Measurements from ENCODE around the gene VPS39. TPM values are rescaled to one million over a fixed set of nuclear protein-coding genes. Genes with fewer than 3 reads are reported as not detected.

VPS39 gene
- total and polyA plus RNA-seq, 9 of the 15 experiments (the other 6 are each of a cell fraction or from before 2014, with no cell fraction given): 3.2 to 37.3 (median 21.8) TPM

GRCh38 chr15:42163291-42163690, 44.8 kb downstream of the VPS39 start:
- Histone ChIP-seq H3K4me1 (replicated peaks in 1 of 2; ENCODE audit: control insufficient read depth in 2 of 2, insufficient read depth in 2 of 2, low read length in 2 of 2) (peaks cover 6 to 7% of the 10 kb centered on the region in 2 experiments; a peak in 4 of 5 replicates), H3K4me3 (no peak overlapping the region), H3K9me1 (ENCODE audit: control insufficient read depth, insufficient read depth, low read length) (peaks cover 5% of the 10 kb centered on the region), H4K20me1 (replicated peaks; ENCODE audit: control insufficient read depth, insufficient read depth, low read length) (no peaks in the 10 kb centered on the region), H3K4me2 (ENCODE audit: insufficient read depth, low read length) (no peak overlapping the region), H3K36me3 (ENCODE audit: control insufficient read depth, insufficient read depth, low read length) (peaks cover 93% of the 10 kb centered on the region), H3K27ac (ENCODE audit: extremely low read depth, low read depth, low read length) (no peak overlapping the region), H3K9me3 (replicated peaks; ENCODE audit: control insufficient read depth, insufficient read depth, low read depth, low read length) (no peaks in the 10 kb centered on the region), H3K9ac (ENCODE audit: insufficient read depth in 1 of 2, low read depth in 2 of 2, low read length in 2 of 2) (no peak overlapping the region), H3K27me3 (ENCODE audit: control insufficient read depth in 2 of 2, insufficient read depth in 2 of 2, low read length in 2 of 2) (no peaks in the 10 kb centered on the region), H2AFZ (ENCODE audit: low read depth, low read length) (no peak overlapping the region), H3K79me2 (ENCODE audit: control insufficient read depth, insufficient read depth, low read length) (no peaks in the 10 kb centered on the region)
- ChIA-PET CTCF (ENCODE audit: low intra/inter-chr PET ratio) (no interaction called here), POLR2A (interaction anchor here (1.0 to 1.6 kb wide), 2 partner anchors 9 to 44 kb away, joined by 3 to 7 read pairs; no protein-coding TSS in a partner anchor)
- in situ Hi-C loops (cut with MboI) (no loop called here), intact Hi-C loops (cut with micrococcal nuclease) (no loop called here)
- FAIRE-seq (no peak), DNase-seq (ENCODE audit: extremely low read depth in 1 of 4, low spot score in 3 of 4) (no peak), ATAC-seq (no peak)
- BruUV-seq (replicated peaks): no TSS peak
- WGBS (ENCODE audit: insufficient coverage, low coverage, missing lambda C conversion rate): 79% methylated on average over 9 of the region's 9 CpGs
- TF ChIP-seq FOXP4 (CRISPR knock-in tag; IDR thresholded peaks at IDR 0.05; ENCODE audit: borderline replicate concordance) (no peak), JUNB (CRISPR knock-in tag; conservative IDR thresholded peaks at IDR 0.05) (no peak), MIER1 (IDR thresholded peaks at IDR 0.05; ENCODE audit: low read depth) (no peak), ZNF717 (CRISPR knock-in tag; IDR thresholded peaks at IDR 0.05) (no peak), ATF2 (CRISPR knock-in tag; IDR thresholded peaks at IDR 0.05) (no peak), ZNF583 (CRISPR knock-in tag; IDR thresholded peaks at IDR 0.05) (no peak), ZNF766 (CRISPR knock-in tag; conservative IDR thresholded peaks at IDR 0.05) (no peak), CBX1 (IDR thresholded peaks at IDR 0.05; ENCODE audit: low read depth) (no peak)

Data from K562 (cell line).